GM21423 (cell line): ENCODE measurements around the gene RAB20.
"Not testable (repeated sequence)": the region's sequence is repeated elsewhere in the genome, so short reads cannot be mapped to it uniquely, and the experiment has no call there.

Experiments
- ATAC-seq: cut with Tn5 transposase; IDR thresholded peaks from one replicate; pipeline ENCODE4 v1.9.1; 2021; ENCODE audit warnings: mild to moderate bottlenecking, moderate library complexity; ENCODE audit not compliant: unreplicated experiment

Gene RAB20

DNA sequence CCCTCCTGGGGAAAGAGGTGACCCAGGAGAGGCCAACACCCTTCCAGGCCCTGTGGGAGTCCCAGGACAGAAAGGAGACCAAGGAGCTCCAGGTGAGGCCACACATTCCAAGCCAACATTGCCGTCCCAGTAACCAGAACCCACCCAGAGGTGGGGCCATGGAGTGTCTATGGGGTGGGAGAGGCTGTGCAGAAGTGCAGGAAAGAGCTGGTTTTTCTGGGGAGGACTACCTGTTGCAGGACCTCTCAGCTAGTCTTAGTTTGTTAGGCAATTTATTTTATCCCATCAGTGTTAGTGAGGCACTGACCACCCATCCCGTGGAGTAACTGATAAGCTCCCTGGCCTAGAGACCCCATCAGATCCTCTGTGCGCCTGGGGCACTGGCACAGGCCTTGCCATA lies 66.1 kb downstream of the RAB20 start:
- no peak for ATAC-seq

DNA sequence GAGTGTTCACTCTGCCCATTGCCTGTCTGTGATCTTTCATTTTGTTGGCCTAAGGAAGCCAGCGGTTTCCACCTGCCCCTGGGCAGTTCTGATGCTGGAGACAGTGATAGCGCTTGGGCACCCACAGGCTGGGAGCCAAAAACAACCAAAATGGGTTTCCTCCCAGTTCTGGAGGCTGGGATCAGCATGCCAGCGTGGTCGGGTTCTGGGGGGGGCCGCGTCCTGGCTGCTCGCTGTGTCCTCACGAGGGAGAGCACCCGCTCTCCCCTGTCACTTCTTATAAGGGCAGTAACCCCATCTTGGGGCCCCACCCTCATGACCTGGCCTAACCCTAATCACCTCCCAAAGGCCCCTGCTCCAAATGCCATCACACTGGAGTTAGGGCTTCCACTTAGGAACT lies 67.9 kb downstream of the RAB20 start:
- no peak for ATAC-seq

DNA sequence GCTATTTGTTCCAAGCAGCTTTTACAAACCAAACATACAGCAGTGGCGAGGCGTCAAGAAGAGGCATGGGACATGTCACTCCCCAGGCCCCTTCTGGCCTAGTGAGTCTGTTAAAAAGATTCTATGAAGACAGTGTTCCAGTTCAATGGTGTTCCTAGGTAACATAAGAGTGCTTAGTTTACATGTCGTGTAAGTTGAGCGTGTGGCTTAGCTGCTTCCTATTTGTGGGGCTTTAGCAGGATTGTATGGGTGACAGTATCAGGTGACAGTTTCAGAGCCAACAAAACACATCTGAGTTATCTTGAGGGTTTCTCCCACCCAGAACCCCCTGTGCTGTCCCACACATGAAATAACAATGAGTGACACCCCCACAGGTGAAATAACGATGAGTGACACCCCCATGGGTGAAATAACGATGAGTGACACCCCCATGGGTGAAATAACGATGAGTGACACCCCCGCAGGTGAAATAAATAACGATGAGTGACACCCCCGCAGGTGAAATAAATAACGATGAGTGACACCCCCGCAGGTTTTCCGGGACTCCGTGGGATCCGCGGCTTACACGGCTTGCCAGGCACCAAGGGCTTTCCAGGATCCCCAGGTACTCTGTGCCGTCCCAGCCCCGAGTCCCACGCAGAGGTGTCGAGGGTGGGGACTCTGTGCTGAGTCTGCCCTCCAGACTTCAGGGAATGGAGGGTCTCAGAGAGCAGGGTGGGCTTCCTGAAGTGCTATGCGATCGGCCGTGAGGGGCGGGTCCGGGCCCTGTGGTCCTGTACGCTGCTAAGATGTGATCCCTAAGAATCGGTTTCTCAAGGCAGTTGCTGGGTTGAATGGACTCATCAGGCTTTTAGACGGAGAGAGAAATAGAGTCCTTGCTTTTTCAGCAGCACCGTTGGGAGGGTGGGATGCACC lies 68.6 kb downstream of the RAB20 start:
- no peak for ATAC-seq

DNA sequence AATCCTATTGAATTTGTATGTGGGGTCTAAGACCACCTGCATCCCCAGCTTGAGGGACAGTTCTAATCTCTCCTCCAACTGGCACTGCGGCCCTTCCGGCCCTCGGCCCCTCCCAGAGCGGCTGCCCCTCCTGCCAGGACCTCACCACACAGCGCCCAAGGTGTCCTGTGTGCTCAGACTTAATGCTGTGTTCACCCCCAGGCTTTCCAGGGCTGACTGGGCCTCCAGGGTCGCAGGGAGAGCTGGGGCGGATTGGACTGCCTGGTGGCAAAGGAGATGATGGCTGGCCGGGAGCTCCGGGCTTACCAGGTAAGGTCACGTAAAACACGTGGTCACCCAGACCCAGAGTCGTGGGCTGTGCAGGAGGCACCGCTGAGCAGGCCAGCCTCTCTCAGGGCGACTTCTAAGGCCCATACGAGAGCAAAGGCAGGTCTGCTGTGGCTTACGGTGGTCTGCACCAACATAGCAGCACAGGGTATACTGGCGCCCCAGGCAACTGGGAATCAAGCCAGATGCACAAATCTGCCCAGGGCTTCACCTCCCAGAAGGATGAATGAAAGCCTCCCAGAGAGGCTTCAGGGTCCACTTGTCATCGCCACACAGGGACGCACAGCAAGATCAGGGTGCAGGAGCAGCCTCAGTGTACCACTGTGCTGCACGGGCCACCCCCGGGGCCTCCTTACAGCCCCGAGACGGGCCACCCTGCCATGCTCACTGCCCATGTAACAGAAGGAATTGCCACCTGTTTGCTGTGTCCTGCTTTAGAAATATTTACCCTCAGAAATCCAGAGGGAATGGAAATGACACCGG lies 69.4 kb downstream of the RAB20 start:
- ATAC-seq, result no peak

DNA sequence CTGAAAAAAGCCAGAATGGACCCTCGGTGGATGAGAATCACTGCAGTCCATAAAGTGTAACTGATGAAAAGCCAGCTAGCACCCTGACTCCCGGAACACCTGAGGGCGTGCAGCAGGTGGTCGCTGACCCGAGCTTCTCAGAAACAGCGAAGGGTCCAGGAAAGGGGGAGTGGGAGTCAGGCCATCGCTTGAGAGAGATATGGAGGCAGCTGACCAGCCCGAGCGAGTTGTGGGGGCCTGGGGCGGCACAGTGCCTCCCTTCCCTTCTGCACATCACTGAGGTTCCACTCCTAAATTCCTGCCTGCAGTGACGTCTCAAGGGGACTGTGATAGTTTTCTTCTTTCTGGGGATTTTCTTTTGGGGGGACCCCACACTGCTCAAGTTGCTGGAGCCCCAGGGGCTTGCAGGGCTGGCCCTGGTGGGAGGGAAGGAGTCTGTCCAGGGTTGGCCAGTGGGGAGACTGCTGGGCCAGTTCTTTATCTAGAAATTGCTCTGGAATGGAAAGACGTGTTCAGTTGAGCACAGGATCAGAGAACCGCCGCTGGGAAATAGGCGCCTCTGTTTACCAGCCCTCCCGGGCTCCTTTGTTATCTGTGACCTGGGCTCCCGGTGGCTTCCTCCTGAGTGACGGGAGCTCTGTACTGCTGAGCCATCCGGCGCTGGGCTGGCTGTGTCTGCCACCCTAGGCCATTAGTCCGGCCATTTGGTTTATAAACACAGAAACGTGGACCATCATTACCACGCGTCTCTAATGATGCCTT lies 71.3 kb downstream of the RAB20 start:
- ATAC-seq, result no peak

DNA sequence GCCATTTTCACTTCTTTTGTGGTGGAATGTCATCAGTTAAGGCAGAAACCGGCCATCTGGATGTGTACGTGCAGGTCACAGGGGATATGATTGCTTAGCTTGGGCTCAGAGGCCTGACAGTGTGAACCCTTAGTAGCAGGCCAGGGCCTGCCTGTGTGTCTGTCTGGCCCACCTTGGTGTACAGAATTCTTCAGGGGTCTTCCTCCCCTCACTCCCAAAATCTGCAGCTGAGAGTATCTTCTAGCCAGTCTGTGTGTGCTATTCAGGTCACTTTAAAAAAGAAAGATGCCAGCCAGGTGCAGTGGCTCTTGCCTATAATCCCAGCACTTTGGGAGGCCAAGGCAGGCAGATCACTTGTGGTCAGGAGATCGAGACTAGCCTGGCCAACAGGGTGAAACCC lies 74.6 kb downstream of the RAB20 start:
- not testable (repeated sequence) for ATAC-seq

DNA sequence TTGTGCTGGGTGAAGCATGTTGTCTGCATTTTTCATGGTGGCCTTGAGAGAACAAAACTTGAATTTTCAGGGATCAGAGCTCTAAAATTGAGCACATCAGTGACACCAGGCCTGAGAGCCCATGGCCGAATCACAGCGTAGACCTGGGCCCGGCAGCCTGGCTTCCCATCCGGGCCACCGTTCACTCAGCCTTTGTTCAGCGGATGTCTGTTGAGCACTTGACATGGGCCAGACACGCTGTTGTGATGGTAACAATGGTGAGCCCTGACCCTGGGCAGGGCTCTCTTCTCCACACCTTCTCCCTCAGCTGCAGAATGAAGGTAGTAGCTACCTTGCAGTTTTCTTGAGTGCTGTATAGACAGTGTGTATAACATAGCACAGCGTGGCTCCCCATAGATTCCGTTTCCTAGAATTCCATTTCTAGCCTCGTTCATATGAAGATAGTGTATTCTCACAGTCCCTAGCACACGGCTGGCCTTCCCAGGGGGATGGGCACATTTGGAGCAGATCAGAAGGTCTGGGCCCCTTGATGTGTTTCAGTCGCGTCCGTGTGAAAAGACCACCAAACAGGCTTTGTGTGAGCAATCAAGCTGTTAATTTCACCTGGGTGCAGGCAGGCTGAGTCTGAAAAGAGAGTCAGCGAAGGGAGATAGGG lies 75.3 kb downstream of the RAB20 start:
- ATAC-seq, result no peak

DNA sequence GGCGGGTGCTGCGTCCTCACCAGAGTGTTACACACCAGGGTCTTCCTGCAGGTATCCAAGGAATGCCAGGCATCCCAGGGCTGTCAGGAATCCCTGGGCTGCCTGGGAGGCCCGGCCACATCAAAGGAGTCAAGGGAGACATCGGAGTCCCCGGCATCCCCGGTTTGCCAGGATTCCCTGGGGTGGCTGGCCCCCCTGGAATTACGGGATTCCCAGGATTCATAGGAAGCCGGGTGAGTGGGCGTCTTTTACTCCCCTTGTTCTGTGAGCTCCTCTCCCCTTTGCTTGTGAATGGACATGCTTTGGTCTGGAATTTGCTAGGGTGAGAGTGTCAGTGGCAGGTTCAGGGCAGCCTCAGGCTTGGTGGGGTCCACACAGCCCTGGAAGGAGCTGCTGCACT lies 75.9 kb downstream of the RAB20 start:
- ATAC-seq, result no peak

DNA sequence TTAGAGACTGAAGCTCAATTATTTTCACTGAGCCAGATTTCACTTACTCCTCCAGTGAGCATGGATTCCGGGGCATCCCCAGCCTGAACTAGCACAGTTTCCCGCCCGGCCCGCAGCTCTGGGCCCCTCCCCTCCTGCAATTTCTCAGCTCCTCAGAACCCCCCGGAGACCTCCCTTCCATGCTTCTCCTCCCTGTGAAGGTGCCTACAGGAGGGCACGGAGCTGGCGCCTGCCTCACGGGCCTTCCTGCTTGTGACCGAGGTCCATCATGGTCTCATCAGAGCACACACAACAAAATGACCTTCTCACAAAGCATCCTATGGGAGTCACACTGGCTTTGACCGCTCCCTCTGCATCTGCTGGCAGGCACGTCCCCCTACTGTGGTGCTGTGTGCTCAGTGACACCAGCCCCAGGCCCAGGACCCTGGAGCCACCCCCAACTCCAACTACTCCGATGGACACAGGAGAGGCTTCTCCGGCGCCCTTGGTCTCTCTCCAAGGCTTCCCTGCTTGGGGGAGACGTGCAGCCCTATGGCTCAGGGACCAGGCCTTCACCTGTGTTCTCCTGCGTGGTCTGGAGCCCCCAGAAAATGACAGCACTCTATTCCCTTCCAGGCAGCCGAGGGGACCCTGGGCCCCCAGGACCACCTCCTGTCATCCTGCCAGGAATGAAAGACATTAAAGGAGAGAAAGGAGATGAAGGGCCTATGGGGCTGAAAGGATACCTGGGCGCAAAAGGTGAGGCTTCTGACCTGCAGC lies 77.1 kb downstream of the RAB20 start:
- no peak for ATAC-seq

DNA sequence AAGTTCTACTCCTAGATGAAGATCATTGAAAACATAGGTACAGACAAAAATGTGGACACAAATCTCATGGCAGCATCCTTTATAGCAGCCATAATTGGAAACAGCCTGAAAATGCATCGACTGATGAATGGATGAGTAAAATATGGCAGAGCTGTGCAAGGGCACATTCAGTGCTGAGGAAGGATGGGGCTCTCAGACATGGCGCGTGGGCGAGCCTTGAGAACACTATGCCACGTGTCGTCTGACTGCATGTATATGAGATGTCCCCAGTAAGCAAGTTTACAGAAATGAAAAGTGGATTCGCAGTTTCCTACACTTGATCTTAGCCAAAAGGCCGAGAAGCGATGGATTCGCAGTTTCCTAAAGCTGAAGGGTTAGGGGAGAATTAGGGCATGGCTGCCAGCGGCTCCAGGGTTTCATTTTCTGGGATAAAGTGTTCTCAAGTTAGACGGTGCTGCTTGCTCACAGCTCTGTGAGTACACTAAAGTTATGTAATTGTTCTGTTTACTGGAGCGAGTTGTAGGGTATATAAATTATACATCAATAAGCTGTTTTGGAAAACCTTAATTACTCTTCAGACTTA lies 78.0 kb downstream of the RAB20 start:
- no peak for ATAC-seq

DNA sequence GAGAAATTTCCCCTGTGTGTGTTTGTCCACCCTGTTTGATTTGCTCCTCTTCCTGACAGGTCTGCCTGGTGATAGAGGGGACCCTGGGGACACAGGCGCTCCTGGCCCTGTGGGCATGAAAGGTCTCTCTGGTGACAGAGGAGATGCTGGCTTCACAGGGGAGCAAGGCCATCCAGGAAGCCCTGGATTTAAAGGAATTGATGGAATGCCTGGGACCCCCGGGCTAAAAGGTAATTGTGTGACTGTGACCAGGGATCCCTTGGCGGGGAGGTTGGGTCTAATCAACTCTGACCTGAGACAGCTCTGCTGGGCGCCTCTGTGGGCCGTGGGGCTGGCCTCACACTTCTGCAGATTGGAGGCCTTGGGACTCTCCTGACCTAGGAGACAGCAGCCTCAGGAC lies 81.4 kb downstream of the RAB20 start:
- no peak for ATAC-seq

DNA sequence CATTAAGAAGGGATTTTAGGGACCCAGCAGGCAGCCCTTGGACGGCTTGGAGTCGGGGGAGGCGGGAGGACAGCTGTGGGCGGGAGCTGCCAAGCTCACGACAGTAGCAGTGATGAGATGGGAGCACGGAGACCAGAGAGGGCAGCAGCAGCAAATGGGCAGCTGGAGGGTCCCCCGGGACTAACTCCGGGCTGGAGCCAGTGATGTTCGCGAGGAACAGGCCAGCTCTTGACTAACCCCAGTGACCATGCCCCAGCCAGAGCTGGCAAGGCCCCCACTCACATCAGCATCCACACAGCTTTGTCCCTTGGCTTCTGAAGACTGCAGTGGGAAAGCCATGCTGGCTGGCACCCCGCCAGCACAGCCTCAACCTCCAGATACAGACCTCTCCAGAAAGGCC lies 81.9 kb downstream of the RAB20 start:
- ATAC-seq, result no peak

DNA sequence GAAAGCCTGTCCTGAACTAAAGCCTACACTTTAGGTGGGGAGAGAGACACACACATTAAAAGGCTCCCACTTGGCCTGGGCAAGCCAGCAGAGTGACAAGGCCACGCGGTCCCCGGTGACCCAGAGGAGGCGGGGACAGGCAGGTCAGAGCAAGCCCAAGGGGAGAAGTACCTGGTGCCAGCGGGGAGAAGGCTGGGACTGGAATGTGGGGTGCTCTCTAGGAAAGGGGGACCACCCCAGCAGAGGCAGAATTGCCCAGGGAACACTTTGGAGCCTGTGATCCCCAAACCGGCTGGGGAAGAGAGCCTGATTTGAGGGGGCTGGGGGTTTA lies 82.3 kb downstream of the RAB20 start:
- no peak for ATAC-seq

DNA sequence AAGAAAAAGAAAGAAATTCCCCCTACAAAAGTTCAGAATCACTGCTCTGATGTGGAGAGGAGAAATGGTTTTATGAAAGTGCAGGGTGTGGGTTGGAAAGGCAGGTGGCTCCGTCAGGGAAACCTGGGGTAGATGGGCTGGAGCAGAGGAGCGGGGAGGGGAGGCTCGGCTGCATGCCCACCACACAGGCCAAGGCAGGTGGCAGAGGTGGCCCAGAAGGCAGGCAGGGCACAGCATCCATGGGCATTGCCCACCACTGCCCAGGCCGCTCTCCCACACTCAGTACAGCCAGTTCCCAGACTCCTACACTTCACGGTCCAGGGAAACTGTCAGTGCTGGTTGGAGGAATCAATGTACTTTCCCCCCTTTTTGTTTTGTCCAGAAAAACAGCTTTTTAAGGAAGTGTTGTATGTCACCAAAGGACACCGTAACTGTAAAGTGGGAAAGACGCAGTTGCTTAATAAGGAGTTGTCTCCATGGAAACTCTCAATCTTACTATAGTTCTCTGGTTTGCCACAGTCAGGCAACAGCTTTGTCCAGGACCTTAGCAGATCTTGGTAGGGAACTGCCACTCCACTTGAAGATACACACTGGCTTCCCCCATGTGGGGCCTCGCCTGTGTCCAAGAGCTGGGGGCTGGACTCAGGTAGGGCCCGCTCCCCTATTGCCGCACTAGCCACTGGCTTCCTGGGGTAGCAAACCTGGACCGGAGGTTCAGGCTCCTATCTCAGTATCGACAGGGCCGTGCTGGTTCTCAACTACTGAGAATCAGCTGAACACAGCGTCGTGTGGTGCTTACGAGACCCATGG lies 82.9 kb downstream of the RAB20 start:
- no peak for ATAC-seq

DNA sequence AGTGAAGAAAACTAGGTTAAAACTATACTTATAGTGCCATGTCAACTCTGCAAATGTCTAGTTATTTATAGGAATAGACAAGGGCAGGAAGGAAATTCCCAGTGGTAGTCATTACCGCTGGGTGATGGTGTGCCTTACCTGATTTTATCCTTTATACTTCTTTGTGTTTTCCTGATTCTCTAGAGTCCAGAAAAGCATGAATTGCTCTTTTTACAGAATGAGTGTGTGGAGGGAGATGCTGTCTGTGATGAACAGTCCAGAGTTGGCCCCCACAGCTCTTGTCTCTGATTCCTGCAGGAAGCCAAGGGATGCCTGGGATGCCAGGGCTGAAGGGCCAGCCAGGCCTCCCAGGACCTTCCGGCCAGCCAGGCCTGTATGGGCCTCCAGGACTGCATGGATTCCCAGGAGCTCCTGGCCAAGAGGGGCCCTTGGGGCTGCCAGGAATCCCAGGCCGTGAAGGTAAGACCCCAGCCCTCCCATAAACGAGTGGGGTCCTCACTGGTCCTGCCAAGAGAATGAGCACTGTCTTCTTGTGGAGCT lies 83.7 kb downstream of the RAB20 start:
- no peak for ATAC-seq

DNA sequence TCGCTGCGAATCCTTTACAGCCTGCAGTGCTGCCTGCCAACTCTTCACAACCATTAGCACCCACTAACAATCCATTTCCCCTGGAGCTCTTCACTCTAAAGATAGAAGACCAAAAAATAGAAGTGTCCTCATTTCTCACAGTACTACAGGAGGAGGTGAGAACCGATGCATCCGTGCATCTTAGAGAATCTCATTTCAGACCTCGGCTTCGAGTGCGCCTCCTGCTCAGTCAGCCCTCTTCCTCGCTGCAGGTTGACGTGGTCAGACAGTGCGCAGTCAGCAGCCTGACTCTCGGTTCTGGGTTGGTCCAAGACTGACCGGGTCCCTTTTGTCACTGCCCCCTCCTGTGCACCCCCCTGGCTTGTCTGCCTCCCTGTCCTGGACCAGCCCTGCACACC lies 85.3 kb downstream of the RAB20 start:
- no peak for ATAC-seq

DNA sequence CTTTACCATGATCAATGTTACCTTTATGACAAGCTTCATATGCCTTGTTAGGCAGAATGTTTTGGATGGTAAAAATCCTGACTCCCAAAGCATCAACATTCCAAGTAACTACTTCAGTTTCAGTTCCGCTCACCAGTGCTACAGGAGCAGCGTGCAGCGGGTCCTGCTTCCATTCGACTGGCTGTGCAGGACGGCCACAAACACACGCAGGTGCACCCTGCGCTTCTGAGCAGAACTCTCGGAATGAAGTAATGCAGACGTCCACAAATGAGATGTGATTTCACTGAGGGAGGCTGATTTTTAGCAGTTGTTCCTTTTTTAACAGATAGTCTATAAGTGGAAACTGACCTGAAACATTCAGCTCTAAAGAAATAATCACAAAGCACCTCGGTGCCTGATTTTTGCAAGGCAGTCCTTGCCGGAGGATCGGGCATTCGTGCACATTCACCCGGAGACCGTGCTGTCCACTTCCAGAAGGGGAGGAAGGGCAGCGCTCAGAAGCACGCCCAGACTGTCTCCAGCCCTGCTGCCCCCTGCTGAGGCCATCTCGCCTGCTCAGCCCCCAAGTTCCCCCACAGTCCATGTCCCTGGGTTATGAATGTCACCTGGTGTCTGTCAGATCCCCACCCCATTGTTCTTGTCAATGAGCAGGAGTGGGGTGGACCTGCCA lies 85.8 kb downstream of the RAB20 start:
- ATAC-seq, result no peak

DNA sequence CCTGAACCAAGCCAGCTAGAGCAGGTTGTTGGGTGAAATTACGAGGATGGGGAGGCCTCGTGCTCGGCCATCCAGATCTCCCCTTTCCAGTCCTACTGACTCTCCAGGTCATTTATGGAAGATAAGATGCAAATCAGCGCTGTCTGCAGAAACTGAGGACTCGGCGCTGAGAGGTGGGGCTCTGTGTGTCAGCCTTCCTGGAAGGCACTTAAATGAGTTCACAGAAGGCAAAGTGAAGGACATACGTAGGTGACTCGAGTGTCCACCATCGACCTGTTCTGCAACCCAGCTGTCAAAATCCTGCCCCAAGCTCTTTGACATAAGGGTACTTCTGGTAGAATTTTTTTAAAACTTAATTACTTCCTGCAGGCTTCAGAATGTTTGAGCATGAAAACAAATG lies 86.4 kb downstream of the RAB20 start:
- ATAC-seq, result no peak
